A673 (cell line): Measurements from ENCODE around the gene SLC6A20. TPM values are rescaled to one million over a fixed set of nuclear protein-coding genes. Genes with fewer than 3 reads are reported as not detected.
"Not testable (repeated sequence)": the region's sequence is repeated elsewhere in the genome, so short reads cannot be mapped to it uniquely, and the experiment has no call there.

Source experiments
- BruUV-seq: library from RNA; stranded (reverse); fragments of 400-500 nt; replicated peaks from 2 replicates; lab custom pipeline; 2021; lab: Mats Ljungman, UMichigan
- CTCF ChIA-PET: fragments of 300-600 bp; sonication (Branson Sonifier 250); formaldehyde crosslinking; loops from one replicate; lab custom pipeline; 2022; ENCODE audit warnings: antibody characterized with exemption; lab: Charles Lee
- POLR2A ChIA-PET: fragments of 300-600 bp; sonication (Branson Sonifier 250); formaldehyde crosslinking; loops from one replicate; lab custom pipeline; 2022; ENCODE audit warnings: antibody characterized with exemption; ENCODE audit not compliant: low non-redundant PET; lab: Charles Lee
- DNase-seq: peaks from one replicate; pipeline ENCODE4 v3.0.0-alpha.2; 2015; ENCODE audit warnings: low spot score
- H3K27ac ChIP-seq: fragments of 200-600 bp; sonication (generic); 2 replicates; pipeline ENCODE4 v1.5.1; 2016; ENCODE audit warnings: mixed run types, low read depth, mild to moderate bottlenecking, mixed read lengths, antibody characterized with exemption, low read length; ENCODE audit not compliant: poor library complexity, severe bottlenecking
- H3K27me3 ChIP-seq: fragments of 200-600 bp; sonication (generic); replicated peaks from 2 replicates; pipeline ENCODE4 v1.6.1; 2017; ENCODE audit warnings: mixed run types, low read depth, mild to moderate bottlenecking, mixed read lengths, antibody characterized with exemption, low read length; ENCODE audit not compliant: insufficient read depth, poor library complexity
- H3K36me3 ChIP-seq: fragments of 200-600 bp; sonication (generic); 2 replicates; pipeline ENCODE4 v1.6.1; 2016; ENCODE audit warnings: mixed run types, mild to moderate bottlenecking, mixed read lengths, antibody characterized with exemption, low read length; ENCODE audit not compliant: insufficient read depth, poor library complexity, severe bottlenecking
- H3K4me1 ChIP-seq: fragments of 200-600 bp; sonication (generic); 2 replicates; pipeline ENCODE4 v1.6.1; 2017; ENCODE audit warnings: mixed run types, mild to moderate bottlenecking, mixed read lengths, antibody characterized with exemption, low read length; ENCODE audit not compliant: insufficient read depth, poor library complexity, severe bottlenecking
- H3K4me3 ChIP-seq: fragments of 200-600 bp; sonication (generic); 2 replicates; pipeline ENCODE4 v1.5.1; 2016; ENCODE audit warnings: low read depth, mixed run types, mild to moderate bottlenecking, mixed read lengths, low read length; ENCODE audit not compliant: poor library complexity, severe bottlenecking
- H3K9me3 ChIP-seq: fragments of 200-600 bp; sonication (generic); 2 replicates; pipeline ENCODE4 v1.6.1; 2016; ENCODE audit warnings: mixed run types, low read depth, mild to moderate bottlenecking, mixed read lengths, antibody characterized with exemption, low read length; ENCODE audit not compliant: poor library complexity, severe bottlenecking
- CTCF ChIP-seq: fragments of 300-800, 200-600 bp; sonication (generic); conservative IDR thresholded peaks from 2 replicates; pipeline ENCODE4 v1.5.1; 2017; ENCODE audit warnings: low read depth, mild to moderate bottlenecking, antibody characterized with exemption, low read length, moderate library complexity, mixed read lengths
- EZH2 ChIP-seq: fragments of 200-600 bp; sonication (generic); IDR thresholded peaks from 2 replicates; pipeline ENCODE4 v1.6.1; 2017; ENCODE audit warnings: borderline replicate concordance, low read depth, mild to moderate bottlenecking, mixed read lengths, antibody characterized with exemption, low read length; ENCODE audit not compliant: poor library complexity, severe bottlenecking
- intact Hi-C: fragments of 100-400 bp; cut with micrococcal nuclease; formaldehyde crosslinking; loops from one replicate; pipeline ENCODE4 v1.10.0; 2022; ENCODE audit not compliant: unreplicated experiment
- total RNA-seq: library from RNA; stranded (reverse); gene quantifications from 2 replicates; pipeline ENCODE4 v1.2.3, GENCODE V29; 2021

SLC6A20 gene
- total RNA-seq, 1 experiment from 2014 or later = not detected

GRCh38 chr3:45751537-45752242, 44.6 kb downstream of the SLC6A20 start:
- ChIA-PET CTCF (no interaction called here), POLR2A (no interaction called here)
- Histone ChIP-seq H3K9me3 (no peaks in the 10 kb centered on the region), H3K4me3 (no peak overlapping the region), H3K27ac (no peak overlapping the region), H3K4me1 (no peaks in the 10 kb centered on the region), H3K36me3 (no peaks in the 10 kb centered on the region), H3K27me3 (no peaks in the 10 kb centered on the region)
- TF ChIP-seq EZH2 (no peak), CTCF (no peak)
- intact Hi-C loops = no loop called here
- BruUV-seq = no TSS peak
- no peak for DNase-seq

GRCh38 chr3:45749880-45750279, 46.5 kb downstream of the SLC6A20 start:
- Histone ChIP-seq H3K4me1 (no peaks in the 10 kb centered on the region), H3K36me3 (no peaks in the 10 kb centered on the region), H3K9me3 (no peaks in the 10 kb centered on the region), H3K27me3 (no peaks in the 10 kb centered on the region), H3K4me3 (no peak overlapping the region), H3K27ac (no peak overlapping the region)
- TF ChIP-seq EZH2 (no peak), CTCF (no peak)
- ChIA-PET POLR2A (interaction anchor here (0.6 kb wide), 1 partner anchor 179 kb away, joined by 5 read pairs; no protein-coding TSS in a partner anchor), CTCF (interaction anchor here (0.6 kb wide), 1 partner anchor 90 kb away, joined by 5 read pairs; no protein-coding TSS in a partner anchor)
- DNase-seq = no peak
- intact Hi-C loops = no loop called here
- no TSS peak for BruUV-seq

GRCh38 chr3:45749036-45749600, 47.2 kb downstream of the SLC6A20 start:
- BruUV-seq, H3K9me3 ChIP-seq, H3K27me3 ChIP-seq, H3K4me3 ChIP-seq, H3K27ac ChIP-seq, DNase-seq, POLR2A ChIA-PET, CTCF ChIA-PET, H3K36me3 ChIP-seq, intact Hi-C loops, H3K4me1 ChIP-seq: not testable (repeated sequence)

- intact Hi-C loops = no loop called here
- CTCF ChIA-PET = no interaction called here
- BruUV-seq = no TSS peak
Observed at GRCh38 chr3:45748068-45748467, 48.3 kb downstream of the SLC6A20 start.

More at GRCh38 chr3:45748068-45748467, 48.3 kb downstream of the SLC6A20 start:
- no peak for TF ChIP-seq CTCF
- no peak for TF ChIP-seq EZH2
- Histone ChIP-seq H3K36me3 (no peaks in the 10 kb centered on the region), H3K4me1 (no peaks in the 10 kb centered on the region), H3K9me3 (no peaks in the 10 kb centered on the region), H3K4me3 (no peak overlapping the region), H3K27me3 (no peaks in the 10 kb centered on the region), H3K27ac (no peak overlapping the region)
- no peak for DNase-seq
- POLR2A ChIA-PET = no interaction called here
